Tibial nerve (tissue), 4 donors: ENCODE data around the gene ZFYVE9. TPM values are rescaled to one million over a fixed set of nuclear protein-coding genes. Genes with fewer than 3 reads are reported as not detected.
"Not testable (repeated sequence)": the region's sequence is repeated elsewhere in the genome, so short reads cannot be mapped to it uniquely, and the experiment has no call there.

Source experiments
- DNase-seq, 2 donors: peaks; one replicate each; pipeline ENCODE4 v3.0.0-alpha.2; 2019; ENCODE audit warnings: low spot score in 2 of 2
- H3K27ac ChIP-seq, 4 donors: fragments of 200-600 bp; sonication (generic) in 3 of 4; one replicate each; pipeline ENCODE4 v1.5.1; 2017 to 2019; ENCODE audit warnings: mild to moderate bottlenecking in 1 of 4
- H3K27me3 ChIP-seq, 2 donors: fragments of 200-600 bp; sonication (generic) in 1 of 2; one replicate each; pipeline versions ENCODE4 v1.5.1 to v1.6.0; 2017 to 2019
- H3K36me3 ChIP-seq, 3 donors: fragments of 200-600 bp; sonication (generic); one replicate each; pipeline ENCODE4 v1.5.1; 2018 to 2019
- H3K4me1 ChIP-seq, 4 donors: fragments of 200-600 bp; sonication (generic) in 3 of 4; one replicate each; pipeline ENCODE4 v1.5.1; 2017 to 2019
- H3K4me3 ChIP-seq, 4 donors: fragments of 200-600 bp; sonication (generic) in 3 of 4; one replicate each; pipeline ENCODE4 v1.5.1; 2017 to 2019; ENCODE audit warnings: mild to moderate bottlenecking in 1 of 4, moderate library complexity in 1 of 4
- H3K9me3 ChIP-seq, 4 donors: fragments of 200-600 bp; sonication (generic) in 3 of 4; one replicate each; pipeline ENCODE4 v1.5.1; 2017 to 2019
- EP300 ChIP-seq, 2 donors: sonication (generic); formaldehyde crosslinking; IDR thresholded peaks; one replicate each; pipeline ENCODE4 v1.6.1; 2017; ENCODE audit warnings: antibody characterized with exemption in 2 of 2, mild to moderate bottlenecking in 1 of 2
- POLR2A ChIP-seq, 2 donors: fragments of 450-650 bp; IDR thresholded peaks; one replicate each; pipeline ENCODE4 v1.6.1; 2017; ENCODE audit warnings: antibody characterized with exemption in 2 of 2, mild to moderate bottlenecking in 2 of 2, moderate library complexity in 2 of 2
- WGBS, 2 donors: methylation state at CpG; one replicate each; pipeline ENCODE4 v1.1.5; 2018; 5-methylcytosine and 5-hydroxymethylcytosine counted together
- total RNA-seq, 4 donors: library from RNA; depleted of rRNA; stranded (reverse); fragments of >200 nt; gene quantifications; one replicate each; pipeline ENCODE4 v1.1.0, GENCODE V29; 2016
- TF ChIP-seq, protein P1 (sequence below), 5 experiments: fragments of 200-600 bp in 3 of 5; fragments of 450-650 bp in 2 of 5; sonication (generic) in 3 of 5; IDR thresholded peaks; one replicate each; pipeline ENCODE4 v1.5.1; 2016 to 2019; ENCODE audit warnings: antibody characterized with exemption in 5 of 5, mild to moderate bottlenecking in 3 of 5, moderate library complexity in 2 of 5

ZFYVE9 gene
- total RNA-seq, 4 donors from 2014 or later, result 29.1 to 39.6 (median 35.0) TPM

DNA sequence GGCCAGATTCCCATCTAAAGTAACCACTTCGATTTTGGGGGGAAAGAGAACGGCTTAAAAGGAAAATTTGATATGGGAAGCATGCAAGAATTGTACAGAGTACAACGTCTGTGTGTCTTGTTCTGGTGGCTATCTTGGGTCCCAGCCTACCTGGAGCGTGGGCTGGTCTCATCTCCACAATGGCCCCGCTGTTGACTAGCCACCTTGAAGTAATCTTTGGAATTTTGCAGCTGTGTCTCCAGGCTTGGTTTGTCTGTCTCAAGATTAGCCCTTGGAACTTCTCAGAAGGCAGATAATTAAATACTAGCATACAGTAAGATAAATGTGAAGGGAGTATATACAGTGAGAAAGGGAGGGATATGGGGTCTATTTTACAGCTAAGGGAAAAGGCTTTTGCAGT, 225.4 kb downstream of the ZFYVE9 start:
- WGBS, 2 donors, result 91 to 92% methylated on average over 5 of the region's 5 CpGs
- H3K4me3 ChIP-seq, result no peak overlapping the region
- TF ChIP-seq EP300 (IDR thresholded peaks at IDR 0.05), result no peak
- TF ChIP-seq, protein P1, sequence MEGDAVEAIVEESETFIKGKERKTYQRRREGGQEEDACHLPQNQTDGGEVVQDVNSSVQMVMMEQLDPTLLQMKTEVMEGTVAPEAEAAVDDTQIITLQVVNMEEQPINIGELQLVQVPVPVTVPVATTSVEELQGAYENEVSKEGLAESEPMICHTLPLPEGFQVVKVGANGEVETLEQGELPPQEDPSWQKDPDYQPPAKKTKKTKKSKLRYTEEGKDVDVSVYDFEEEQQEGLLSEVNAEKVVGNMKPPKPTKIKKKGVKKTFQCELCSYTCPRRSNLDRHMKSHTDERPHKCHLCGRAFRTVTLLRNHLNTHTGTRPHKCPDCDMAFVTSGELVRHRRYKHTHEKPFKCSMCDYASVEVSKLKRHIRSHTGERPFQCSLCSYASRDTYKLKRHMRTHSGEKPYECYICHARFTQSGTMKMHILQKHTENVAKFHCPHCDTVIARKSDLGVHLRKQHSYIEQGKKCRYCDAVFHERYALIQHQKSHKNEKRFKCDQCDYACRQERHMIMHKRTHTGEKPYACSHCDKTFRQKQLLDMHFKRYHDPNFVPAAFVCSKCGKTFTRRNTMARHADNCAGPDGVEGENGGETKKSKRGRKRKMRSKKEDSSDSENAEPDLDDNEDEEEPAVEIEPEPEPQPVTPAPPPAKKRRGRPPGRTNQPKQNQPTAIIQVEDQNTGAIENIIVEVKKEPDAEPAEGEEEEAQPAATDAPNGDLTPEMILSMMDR (IDR thresholded peaks at IDR 0.05), result no peak
- TF ChIP-seq POLR2A (IDR thresholded peaks at IDR 0.05), result no peak
- peaks cover 0 to 32% (median 16%) of the 10 kb centered on the region in 4 donors for H3K4me1 ChIP-seq
- no peak for DNase-seq
- no peaks in the 10 kb centered on the region for H3K27me3 ChIP-seq
- H3K9me3 ChIP-seq, result no peaks in the 10 kb centered on the region
- H3K27ac ChIP-seq, result no peak overlapping the region
- peaks cover 0 to 12% (median 4%) of the 10 kb centered on the region in 3 donors for H3K36me3 ChIP-seq

DNA sequence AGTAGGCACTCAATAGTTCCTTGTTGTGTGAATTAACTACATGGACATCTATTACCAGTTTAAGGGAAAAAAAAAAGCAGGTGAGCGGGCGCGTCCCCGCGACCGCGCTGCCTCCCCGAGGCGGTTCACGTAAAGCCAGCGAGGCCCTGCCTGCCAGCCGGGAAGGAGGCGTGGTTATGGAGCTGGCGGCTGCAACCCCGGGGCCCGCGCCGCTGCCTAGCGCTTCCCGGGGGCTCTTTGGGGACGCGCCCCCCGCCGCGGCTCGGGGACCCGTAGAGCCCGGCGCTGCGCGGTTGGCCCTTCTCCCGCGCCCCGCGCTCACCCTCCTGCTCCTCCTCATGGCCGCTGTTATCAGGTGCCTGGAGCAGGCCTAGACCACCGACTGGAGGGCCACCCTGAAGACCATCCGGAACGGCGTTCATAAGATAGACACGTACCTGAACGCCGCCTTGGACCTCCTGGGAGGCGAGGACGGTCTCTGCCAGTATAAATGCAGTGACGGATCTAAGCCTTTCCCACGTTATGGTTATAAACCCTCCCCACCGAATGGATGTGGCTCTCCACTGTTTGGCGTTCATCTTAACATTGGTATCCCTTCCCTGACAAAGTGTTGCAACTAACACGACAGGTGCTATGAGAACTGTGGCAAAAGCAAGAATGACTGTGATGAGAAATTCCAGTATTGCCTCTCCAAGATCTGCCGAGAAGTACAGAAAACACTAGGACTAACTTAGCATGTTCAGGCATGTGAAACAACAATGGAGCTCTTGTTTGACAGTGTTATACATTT, 226.7 kb downstream of the ZFYVE9 start:
- Histone ChIP-seq H3K27ac (peak overlapping the region in 3 of 4 donors; percentile 1 to 53 (median 46)), H3K4me1 (peaks cover 0 to 32% (median 16%) of the 10 kb centered on the region in 4 donors), H3K9me3 (no peaks in the 10 kb centered on the region), H3K36me3 (peaks cover 0 to 6% (median 0%) of the 10 kb centered on the region in 3 donors), H3K27me3 (no peaks in the 10 kb centered on the region), H3K4me3 (peak overlapping the region; percentile 20 to 52 (median 36))
- WGBS, 2 donors, result 9% methylated on average over 25 to 38 of the region's 51 CpGs
- no peak for DNase-seq
- TF ChIP-seq, protein P1 (IDR thresholded peaks at IDR 0.05), result peak in 1 of 5 experiments; percentile 14
- TF ChIP-seq EP300 (IDR thresholded peaks at IDR 0.05), result no peak

DNA sequence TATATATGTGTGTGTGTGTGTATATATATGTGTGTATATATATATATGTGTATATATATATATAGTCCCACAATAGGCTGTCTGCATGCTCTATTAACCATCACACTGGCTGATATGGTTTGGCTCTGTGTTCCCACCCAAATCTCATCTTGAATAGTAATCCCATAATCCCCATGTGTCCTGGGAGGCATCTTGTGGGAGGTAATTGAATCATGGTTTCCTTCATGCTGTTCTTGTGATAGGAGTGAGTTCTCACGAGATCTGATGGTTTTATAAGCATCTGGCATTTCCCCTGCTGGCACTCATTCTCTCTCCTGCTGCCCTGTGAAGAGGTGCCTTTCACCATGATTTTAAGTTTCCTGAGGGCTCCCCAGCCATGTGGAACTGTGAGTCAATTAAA, 228.0 kb downstream of the ZFYVE9 start:
- not testable (repeated sequence) for DNase-seq, H3K36me3 ChIP-seq, H3K4me3 ChIP-seq, H3K9me3 ChIP-seq, H3K27ac ChIP-seq, H3K27me3 ChIP-seq
- WGBS, 2 donors, result 59 to 63% methylated on average over 1 of the region's 1 CpG
- peaks cover 0 to 22% (median 10%) of the 10 kb centered on the region in 4 donors for H3K4me1 ChIP-seq

DNA sequence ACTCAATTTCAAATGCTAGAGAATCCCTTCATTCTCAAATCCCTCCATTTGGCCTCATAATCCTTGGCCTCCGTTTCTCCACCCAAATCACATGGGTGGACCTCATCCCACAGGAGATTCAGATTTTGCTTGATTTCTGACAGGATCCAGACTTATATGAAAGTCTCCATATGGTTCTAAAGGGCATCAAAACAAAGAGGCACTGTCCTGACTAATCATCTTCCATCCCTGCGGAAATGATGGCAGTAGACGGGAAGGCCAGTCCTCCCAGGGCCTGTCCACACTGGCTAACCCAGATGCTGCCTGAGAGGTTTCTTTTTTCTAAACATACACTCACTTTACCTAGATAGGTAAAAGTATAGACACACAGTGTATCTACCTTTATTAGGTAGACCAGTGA, 243.5 kb downstream of the ZFYVE9 start:
- no peaks in the 10 kb centered on the region for H3K36me3 ChIP-seq
- no peaks in the 10 kb centered on the region for H3K9me3 ChIP-seq
- H3K4me3 ChIP-seq, result no peak overlapping the region
- WGBS, 2 donors, result 79 to 85% methylated on average over 3 of the region's 3 CpGs
- no peaks in the 10 kb centered on the region for H3K4me1 ChIP-seq
- no peak for DNase-seq
- no peaks in the 10 kb centered on the region for H3K27me3 ChIP-seq
- H3K27ac ChIP-seq, result no peak overlapping the region
- TF ChIP-seq POLR2A (IDR thresholded peaks at IDR 0.05) (no peak), EP300 (IDR thresholded peaks at IDR 0.05) (no peak)
- TF ChIP-seq, protein P1 (IDR thresholded peaks at IDR 0.05), result no peak

DNA sequence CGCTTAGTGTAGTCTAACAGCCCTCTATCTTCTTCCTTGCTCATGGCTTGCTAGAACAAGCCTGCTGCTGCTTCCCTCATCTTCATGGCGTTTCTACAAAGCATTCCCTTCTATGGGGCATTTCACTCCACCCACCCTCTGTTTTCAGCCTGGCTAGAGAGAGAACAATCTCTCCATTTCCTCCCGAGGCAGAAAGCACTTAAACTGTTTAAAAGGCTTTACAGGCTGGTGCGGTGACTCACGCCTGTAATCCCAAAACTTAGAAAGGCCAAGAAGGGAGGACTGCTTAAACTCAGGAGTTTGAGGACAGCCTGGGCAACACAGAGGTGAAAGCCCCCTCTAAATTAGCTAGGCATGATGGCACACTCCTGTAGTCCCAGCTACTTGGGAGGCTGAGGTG, 244.6 kb downstream of the ZFYVE9 start:
- no peak for DNase-seq
- no peak overlapping the region for H3K4me3 ChIP-seq
- H3K27me3 ChIP-seq, result no peaks in the 10 kb centered on the region
- WGBS, 2 donors, result 70 to 76% methylated on average over 5 of the region's 5 CpGs
- TF ChIP-seq POLR2A (IDR thresholded peaks at IDR 0.05) (no peak), EP300 (IDR thresholded peaks at IDR 0.05) (no peak)
- TF ChIP-seq, protein P1 (IDR thresholded peaks at IDR 0.05), result no peak
- H3K27ac ChIP-seq, result no peak overlapping the region
- H3K9me3 ChIP-seq, result no peaks in the 10 kb centered on the region
- no peaks in the 10 kb centered on the region for H3K36me3 ChIP-seq
- H3K4me1 ChIP-seq, result no peaks in the 10 kb centered on the region
